B cell (primary cell): ENCODE results near the gene TBCD. TPM values are rescaled to one million over a fixed set of nuclear protein-coding genes. Genes with fewer than 3 reads are reported as not detected.

Experiments
- ATAC-seq: fragments of 200-7000 bp; cut with Tn5 transposase; one replicate; pipeline ENCODE4 v1.10.0; 2021; ENCODE audit warnings: low read depth, mild to moderate bottlenecking, moderate number of reproducible peaks, moderate library complexity
- CTCF ChIA-PET: fragments of 350-600 bp; sonication (Branson Sonifier 250); formaldehyde crosslinking; loops from one replicate; lab custom pipeline; 2021; ENCODE audit warnings: antibody characterized with exemption, inconsistent platforms; lab: Charles Lee
- POLR2A ChIA-PET: fragments of 350-600 bp; sonication (Branson Sonifier 250); formaldehyde crosslinking; loops from one replicate; lab custom pipeline; 2021; ENCODE audit warnings: antibody characterized with exemption; lab: Charles Lee
- DNase-seq: peaks from one replicate; pipeline ENCODE4 v3.0.0; 2013
- H2AFZ ChIP-seq: 2 replicates; pipeline ENCODE4 v1.6.1; 2012; ENCODE audit warnings: mild to moderate bottlenecking, low read depth, low read length; ENCODE audit not compliant: insufficient read depth, poor library complexity, severe bottlenecking
- H3K27ac ChIP-seq, 2 donors: 1 replicate in 1 of 2; 2 replicates in 1 of 2; pipeline ENCODE4 v1.5.1; 2012 to 2013; ENCODE audit warnings: low read length in 2 of 2, mild to moderate bottlenecking in 2 of 2, moderate library complexity in 1 of 2
- H3K27me3 ChIP-seq, 4 experiments: fragments of 200-600 bp in 1 of 4; sonication (generic) in 1 of 4; replicated peaks in 1 of 4; 1 replicate in 2 of 4; 2 replicates in 2 of 4; pipeline versions ENCODE4 v1.6.1 to v1.7.0; 2013 to 2016; ENCODE audit warnings: low read length in 3 of 4, mild to moderate bottlenecking in 2 of 4, mixed read lengths in 1 of 4, moderate library complexity in 1 of 4; ENCODE audit not compliant: insufficient read depth in 4 of 4, control insufficient read depth in 3 of 4; ENCODE audit errors: control extremely low read depth in 1 of 4
- H3K36me3 ChIP-seq, 2 experiments: replicated peaks in 1 of 2; 1 replicate in 1 of 2; 2 replicates in 1 of 2; pipeline versions ENCODE4 v1.6.1 to v1.7.1; 2013; ENCODE audit warnings: low read length in 1 of 2; ENCODE audit not compliant: insufficient read depth in 2 of 2, control insufficient read depth in 1 of 2; ENCODE audit errors: control extremely low read depth in 1 of 2, extremely low read depth in 1 of 2
- H3K4me1 ChIP-seq, 2 donors: fragments of 200-600 bp in 1 of 2; sonication (generic) in 1 of 2; 1 replicate in 1 of 2; 2 replicates in 1 of 2; pipeline versions ENCODE4 v1.5.1 to v1.6.1; 2013 to 2017; ENCODE audit warnings: low read length in 2 of 2; ENCODE audit not compliant: control insufficient read depth in 2 of 2, insufficient read depth in 2 of 2
- H3K4me2 ChIP-seq: replicated peaks from 2 replicates; pipeline ENCODE3; 2012; ENCODE audit warnings: mild to moderate bottlenecking, low read depth, low read length; ENCODE audit not compliant: poor library complexity, severe bottlenecking
- H3K4me3 ChIP-seq, 5 experiments: fragments of 200-600 bp in 1 of 5; sonication (generic) in 1 of 5; 1 replicate in 3 of 5; 2 replicates in 2 of 5; pipeline versions ENCODE4 v1.5.1 to v1.7.0; 2011 to 2016; ENCODE audit warnings: low read length in 4 of 5, mild to moderate bottlenecking in 4 of 5, low read depth in 2 of 5, control low read depth in 1 of 5, moderate library complexity in 1 of 5; ENCODE audit not compliant: insufficient read depth in 1 of 5; ENCODE audit errors: control extremely low read depth in 1 of 5, extremely low read depth in 1 of 5
- H3K79me2 ChIP-seq: fragments of 200-600 bp; sonication (generic); one replicate; pipeline ENCODE4 v1.6.0; 2016; ENCODE audit warnings: low read length; ENCODE audit not compliant: control insufficient read depth, insufficient read depth
- H3K9ac ChIP-seq: fragments of 200-600 bp; sonication (generic); 2 replicates; pipeline ENCODE4 v1.6.1; 2017; ENCODE audit warnings: mild to moderate bottlenecking, low read length, moderate library complexity
- H3K9me3 ChIP-seq, 3 donors: one replicate each; pipeline versions ENCODE4 v1.6.1 to v1.7.1; 2013; ENCODE audit warnings: low read length in 2 of 3; ENCODE audit not compliant: control insufficient read depth in 2 of 3, insufficient read depth in 1 of 3; ENCODE audit errors: control extremely low read depth in 1 of 3
- H4K20me1 ChIP-seq: 2 replicates; pipeline ENCODE4 v1.6.0; 2012; ENCODE audit warnings: mild to moderate bottlenecking, low read length; ENCODE audit not compliant: insufficient read depth, control insufficient read depth, poor library complexity, severe bottlenecking
- H3K27ac Mint-ChIP-seq: one replicate; pipeline ENCODE4 v1.8.0; 2021; ENCODE audit warnings: mixed read lengths
- H3K27me3 Mint-ChIP-seq: one replicate; pipeline ENCODE4 v1.8.0; 2021; ENCODE audit warnings: mixed read lengths
- H3K4me1 Mint-ChIP-seq: one replicate; pipeline ENCODE4 v1.8.0; 2021; ENCODE audit warnings: mixed read lengths
- H3K4me3 Mint-ChIP-seq: one replicate; pipeline ENCODE4 v1.8.0; 2021; ENCODE audit warnings: mixed read lengths
- H3K9me3 Mint-ChIP-seq: one replicate; pipeline ENCODE4 v1.8.0; 2022; ENCODE audit warnings: mixed read lengths; ENCODE audit not compliant: insufficient read depth
- CTCF ChIP-seq: fragments of 200-600 bp; IDR thresholded peaks from one replicate; pipeline ENCODE4 v1.8.0; 2022; ENCODE audit warnings: antibody characterized with exemption, mild to moderate bottlenecking
- EZH2 ChIP-seq: IDR thresholded peaks from 2 replicates; pipeline ENCODE4 v1.6.1; 2012; ENCODE audit warnings: borderline replicate concordance, low read depth, mild to moderate bottlenecking, moderate library complexity, low read length; ENCODE audit not compliant: insufficient read depth, poor library complexity, severe bottlenecking
- WGBS: methylation state at CpG from one replicate; pipeline ENCODE4 v1.1.5; 2013; ENCODE audit warnings: missing lambda C conversion rate; ENCODE audit not compliant: insufficient coverage; 5-methylcytosine and 5-hydroxymethylcytosine counted together
- intact Hi-C: fragments of 100-400 bp; cut with micrococcal nuclease; formaldehyde crosslinking; loops from one replicate; pipeline ENCODE4 v1.10.0; 2022
- polyA plus RNA-seq: library from polyadenylated mRNA; depleted of rRNA; stranded (reverse); fragments of >200 nt; gene quantifications from 2 replicates; pipeline ENCODE4 v1.2.3, GENCODE V29; 2012
- total RNA-seq, 2 donors: library from RNA; stranded (reverse); fragments of 120-200 nt in 1 of 2; gene quantifications; 1 replicate in 1 of 2; 2 replicates in 1 of 2; pipeline versions ENCODE4 v1.2.3 to v1.2.4, GENCODE V29; 2013 to 2022

The TBCD gene
- total and polyA plus RNA-seq, 2 donors (not counting 1 experiment from before 2014, with no cell fraction given) = 60.8 to 101 TPM

- H4K20me1 ChIP-seq = peaks cover 8% of the 10 kb centered on the region
- H3K79me2 ChIP-seq = peaks cover 29% of the 10 kb centered on the region
- H3K36me3 ChIP-seq = no peaks in the 10 kb centered on the region
- ATAC-seq (peak; percentile 42), DNase-seq (peak; percentile 48)
- no peaks in the 10 kb centered on the region for H3K27me3 ChIP-seq
- ChIA-PET CTCF (interaction anchor here (1.3 to 3.4 kb wide), 8 partner anchors 8 to 103 kb away, joined by 6 to 27 read pairs (median 8); no protein-coding TSS in a partner anchor), POLR2A (interaction anchor here (0.6 to 2.8 kb wide), 4 partner anchors 13 to 197 kb away, joined by 3 to 20 read pairs (median 9); no protein-coding TSS in a partner anchor)
- H3K4me3 ChIP-seq = no peak overlapping the region
- H3K9me3 ChIP-seq = peaks cover 0 to 5% (median 0%) of the 10 kb centered on the region in 3 donors
- H3K9ac ChIP-seq = no peak overlapping the region
- Mint-ChIP-seq H3K9me3 (no peaks in the 10 kb centered on the region), H3K27me3 (no peaks in the 10 kb centered on the region), H3K4me1 (peaks cover 57% of the 10 kb centered on the region), H3K27ac (peak overlapping the region; percentile 80), H3K4me3 (peak overlapping the region; percentile 60)
- peak overlapping the region; percentile 35 for H3K4me2 ChIP-seq
- H2AFZ ChIP-seq = no peak overlapping the region
- H3K27ac ChIP-seq = peak overlapping the region; percentile 13 to 15
- WGBS = 69% methylated on average over 25 of the region's 25 CpGs
- intact Hi-C loops = no loop called here
- TF ChIP-seq EZH2 (no peak), CTCF (no peak)
- H3K4me1 ChIP-seq = peaks cover 54 to 60% of the 10 kb centered on the region in 2 donors
These were observed 132.6 kb downstream of the TBCD start for GRCh38 chr17:82884341-82884969.

GRCh38 chr17:82884970-82885353 is 133.1 kb downstream of the TBCD start:
- Histone ChIP-seq H3K9ac (no peak overlapping the region), H3K79me2 (peaks cover 24% of the 10 kb centered on the region), H3K27ac (peak overlapping the region; percentile 13 to 15), H3K4me2 (peak overlapping the region; percentile 35), H3K36me3 (no peaks in the 10 kb centered on the region), H3K9me3 (peaks cover 0 to 3% (median 0%) of the 10 kb centered on the region in 3 donors), H4K20me1 (peaks cover 8% of the 10 kb centered on the region), H2AFZ (peak overlapping the region; percentile 25), H3K4me3 (no peak overlapping the region), H3K27me3 (no peaks in the 10 kb centered on the region), H3K4me1 (peaks cover 54 to 60% of the 10 kb centered on the region in 2 donors)
- POLR2A ChIA-PET = interaction anchor here (0.6 to 2.8 kb wide), 6 partner anchors 13 to 197 kb away, joined by 3 to 20 read pairs (median 4); no protein-coding TSS in a partner anchor
- Mint-ChIP-seq H3K27me3 (no peaks in the 10 kb centered on the region), H3K4me1 (peaks cover 57% of the 10 kb centered on the region), H3K27ac (peak overlapping the region; percentile 80), H3K9me3 (no peaks in the 10 kb centered on the region), H3K4me3 (peak overlapping the region; percentile 60)
- ATAC-seq = peak; percentile 55
- intact Hi-C loops = no loop called here
- DNase-seq = peak; percentile 59
- CTCF ChIA-PET = interaction anchor here (1.3 to 3.4 kb wide), 8 partner anchors 9 to 104 kb away, joined by 6 to 27 read pairs (median 8); no protein-coding TSS in a partner anchor
- TF ChIP-seq CTCF = no peak
- TF ChIP-seq EZH2 = no peak
- WGBS = 2% methylated on average over 4 of the region's 5 CpGs
